A549 (cell line): ENCODE results near the gene CCDC71L. TPM values are rescaled to one million over a fixed set of nuclear protein-coding genes. Genes with fewer than 3 reads are reported as not detected.
"Not testable (repeated sequence)": the region's sequence is repeated elsewhere in the genome, so short reads cannot be mapped to it uniquely, and the experiment has no call there.

Source experiments
- ATAC-seq, 2 experiments: fragments of 200-7000 bp in 1 of 2; fragments of >200 bp in 1 of 2; cut with Nextera tagmentation in 1 of 2; cut with Tn5 transposase in 1 of 2; 3 replicates each; pipeline versions ENCODE4 v1.8.0 to v1.9.1; 2018 to 2020; ENCODE audit warnings: mild to moderate bottlenecking in 1 of 2, moderate library complexity in 1 of 2
- CTCF ChIA-PET: fragments of 300-600 bp; sonication (Branson Sonifier 250); formaldehyde crosslinking; extraction: SDS; loops from one replicate; lab custom pipeline; 2021; ENCODE audit warnings: antibody characterized with exemption, inconsistent platforms; lab: Yijun Ruan, JAX
- POLR2A ChIA-PET: fragments of 350-600 bp; formaldehyde crosslinking; extraction: SDS; loops from one replicate; lab custom pipeline; 2021; ENCODE audit warnings: antibody characterized with exemption, inconsistent platforms; lab: Yijun Ruan, JAX
- DNase-seq, 2 experiments: peaks; one replicate each; pipeline versions ENCODE4 v3.0.0 to v3.0.0-alpha.2; 2011 to 2016; ENCODE audit warnings: low read depth in 1 of 2, low spot score in 1 of 2
- FAIRE-seq: peaks from 2 replicates; lab custom pipeline; 2011; peaks lifted over from hg19 to GRCh38; lab: Jason Lieb, UNC
- H3K27ac ChIP-seq, 2 experiments: fragments of >200 bp; sonication (Bioruptor Twin); formaldehyde crosslinking; 3 replicates each; pipeline ENCODE4 v1.5.1; 2016 to 2017
- H3K4me1 ChIP-seq: fragments of >200 bp; sonication (Bioruptor Twin); formaldehyde crosslinking; 3 replicates; pipeline ENCODE4 v1.6.1; 2016
- H3K4me2 ChIP-seq: fragments of >200 bp; sonication (Bioruptor Twin); formaldehyde crosslinking; 3 replicates; pipeline ENCODE4 v1.6.1; 2016
- H3K4me3 ChIP-seq: fragments of >200 bp; sonication (Bioruptor Twin); formaldehyde crosslinking; 3 replicates; pipeline ENCODE4 v1.5.1; 2016
- H3K9me3 ChIP-seq: fragments of >200 bp; sonication (Bioruptor Twin); formaldehyde crosslinking; 3 replicates; pipeline ENCODE4 v1.6.1; 2016
- CEBPB ChIP-seq, 2 experiments: fragments of >200 bp in 1 of 2; sonication (Bioruptor Twin) in 1 of 2; formaldehyde crosslinking in 1 of 2; IDR thresholded peaks; 2 replicates each; pipeline ENCODE4 v1.6.1; 2012 to 2016
- EHMT2 ChIP-seq: fragments of 200-600 bp; sonication (generic); IDR thresholded peaks from 2 replicates; pipeline ENCODE4 v1.6.1; 2016; ENCODE audit warnings: antibody characterized with exemption, low read depth, mild to moderate bottlenecking, moderate library complexity
- ESRRA ChIP-seq: fragments of 150-350 bp; IDR thresholded peaks from 2 replicates; pipeline ENCODE4 v1.6.1; 2014; ENCODE audit warnings: mild to moderate bottlenecking, low read length, borderline replicate concordance
- FOXS1 ChIP-seq: fragments of 250-450 bp; sonication (Bioruptor Pico); IDR thresholded peaks from 2 replicates; pipeline ENCODE4 v1.5.0; 2020; ENCODE audit warnings: mild to moderate bottlenecking, moderate library complexity
- HOXA7 ChIP-seq: fragments of 250-450 bp; sonication (Bioruptor Pico); IDR thresholded peaks from 2 replicates; pipeline ENCODE4 v1.5.0; 2020; ENCODE audit warnings: mild to moderate bottlenecking, moderate library complexity
- HOXB13 ChIP-seq: fragments of 250-450 bp; sonication (Bioruptor Pico); IDR thresholded peaks from 2 replicates; pipeline ENCODE4 v1.5.0; 2020; ENCODE audit warnings: low read depth, mild to moderate bottlenecking, moderate library complexity
- JUN ChIP-seq, 2 experiments: fragments of >200 bp; sonication (Bioruptor Twin); formaldehyde crosslinking; IDR thresholded peaks; 2 replicates in 1 of 2; 3 replicates in 1 of 2; pipeline ENCODE4 v1.6.1; 2016 to 2017
- PHF8 ChIP-seq: fragments of 200-600 bp; sonication (generic); IDR thresholded peaks from 2 replicates; pipeline ENCODE4 v1.6.1; 2016; ENCODE audit warnings: low read depth, mild to moderate bottlenecking, antibody characterized with exemption, moderate library complexity, borderline replicate concordance
- POLR2A ChIP-seq: IDR thresholded peaks from 2 replicates; pipeline ENCODE4 v1.6.1; 2012; ENCODE audit warnings: mild to moderate bottlenecking, low read length
- SMC3 ChIP-seq: fragments of >200 bp; sonication (Bioruptor Twin); formaldehyde crosslinking; IDR thresholded peaks from 3 replicates; pipeline ENCODE4 v1.6.1; 2018; ENCODE audit warnings: inconsistent platforms
- TP53 ChIP-seq: fragments of 250-450 bp; sonication (Bioruptor Pico); IDR thresholded peaks from 2 replicates; pipeline ENCODE4 v1.5.0; 2021; ENCODE audit warnings: mild to moderate bottlenecking, moderate library complexity
- ZSCAN20 ChIP-seq: fragments of 250-450 bp; sonication (Bioruptor Pico); IDR thresholded peaks from 2 replicates; pipeline ENCODE4 v1.8.0; 2022; ENCODE audit warnings: mild to moderate bottlenecking, moderate library complexity
- WGBS: methylation state at CpG from one replicate; pipeline ENCODE4 v1.1.6; 2017; ENCODE audit errors: missing lambda C conversion rate; 5-methylcytosine and 5-hydroxymethylcytosine counted together
- polyA minus RNA-seq: library from RNA; depleted of rRNA, polyadenylated mRNA; stranded (reverse); fragments of >200 nt; gene quantifications from 2 replicates; pipeline ENCODE4 v1.2.3, GENCODE V29; 2011; rRNA and poly(A)+ RNA removed
- polyA plus RNA-seq, 4 experiments: library from polyadenylated mRNA; depleted of rRNA in 3 of 4; stranded (reverse); fragments of >200 nt; fragmentation: RNase III in 1 of 4; extraction: RNeasy Plus Mini Kit Qiagen cat#74134 plus additional on column Dnase treatment in 1 of 4; gene quantifications; 2 replicates in 3 of 4; 3 replicates in 1 of 4; pipeline ENCODE4 v1.2.3, GENCODE V29; 2011 to 2017
- TF ChIP-seq, protein P1 (sequence below): IDR thresholded peaks from 2 replicates; pipeline ENCODE4 v1.6.1; 2012; ENCODE audit warnings: low read depth, borderline replicate concordance
- TF ChIP-seq, protein P2 (sequence below): fragments of 200-600 bp; sonication (generic); IDR thresholded peaks from 2 replicates; pipeline ENCODE4 v1.6.1; 2016; ENCODE audit warnings: antibody characterized with exemption, mild to moderate bottlenecking, moderate library complexity
- TF ChIP-seq, protein P3 (sequence below): fragments of >200 bp; sonication (Bioruptor Twin); formaldehyde crosslinking; IDR thresholded peaks from 3 replicates; pipeline ENCODE4 v1.6.1; 2016

Gene CCDC71L
- polyA plus RNA-seq (2011; rRNA removed) (9.9 and 11.4 TPM in 2 replicates), polyA plus RNA-seq (2017; fragmentation: RNase III; extraction: RNeasy Plus Mini Kit Qiagen cat#74134 plus additional on column Dnase treatment) (7.3 to 9.3 TPM (median 9.1 TPM) in 3 replicates), polyA minus RNA-seq (3.0 and 5.0 TPM in 2 replicates)
- polyA plus RNA-seq (2012; cell fraction: cytosol; rRNA removed) = 5.8 and 7.8 TPM in 2 replicates
- polyA plus RNA-seq (2012; cell fraction: nucleus; rRNA removed) = 5.2 and 7.0 TPM in 2 replicates

DNA sequence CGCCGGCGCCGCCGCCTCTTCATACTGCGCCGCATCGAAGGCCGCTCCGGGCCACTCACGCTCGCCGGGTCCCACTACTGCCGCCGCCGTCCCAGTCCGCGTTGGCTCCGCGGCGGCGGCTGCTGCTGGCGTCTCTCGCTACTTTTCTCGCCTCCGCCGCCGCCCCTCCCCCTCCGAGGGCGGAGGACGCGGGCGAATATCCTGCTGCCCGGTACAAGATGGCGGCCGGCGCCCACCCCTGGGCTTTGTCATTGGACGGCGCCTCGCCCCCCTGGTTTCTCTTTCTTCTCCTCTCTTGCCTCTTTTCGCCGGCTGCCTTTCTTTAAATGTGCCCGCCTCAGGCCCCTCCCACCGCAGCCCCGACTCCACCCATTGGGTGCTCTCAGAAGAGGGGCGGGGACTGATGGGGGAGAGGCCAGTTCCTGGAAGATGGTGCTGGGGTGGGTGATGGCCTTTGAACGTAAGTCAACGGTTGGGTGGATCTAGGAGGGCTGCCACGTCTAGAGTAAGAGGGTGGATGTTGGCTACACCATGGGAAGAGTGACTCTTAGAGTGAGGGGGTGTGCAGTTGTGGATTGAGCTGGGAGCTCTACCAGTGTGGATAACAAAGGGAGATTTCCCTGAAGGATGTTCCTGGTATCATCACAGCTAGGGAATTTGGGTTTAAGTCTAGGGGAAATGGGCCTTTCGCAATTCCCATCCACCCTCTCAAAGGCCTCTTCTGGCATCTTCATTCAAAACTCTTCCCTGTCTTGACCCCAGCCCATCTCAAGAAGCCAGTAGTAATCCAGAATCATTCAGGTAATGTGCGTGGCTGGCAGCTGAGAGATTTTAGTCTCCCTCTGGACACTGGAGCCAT lies at the start of gene CCDC71L:
CCDC71L (minus strand) TSS at position 297 of the 859 bp plus-strand sequence; CDS start at position 35, 262 bp downstream.
- peak; percentile 51 for FAIRE-seq
- Histone ChIP-seq H3K4me1 (peaks cover 9% of the 10 kb centered on the region; the same call in 2 of the 3 replicates), H3K27ac (peak within 1 kb of the TSS; percentile 90 to 94), H3K4me2 (peak within 1 kb of the TSS; percentile 86), H3K9me3 (no peaks in the 10 kb centered on the region), H3K4me3 (peak within 1 kb of the TSS; percentile 88)
- POLR2A ChIA-PET = interaction anchor here (0.7 to 1.8 kb wide), 4 partner anchors 57 to 507 kb away, joined by 3 to 4 read pairs (median 4); partner anchors contain the start of gene HBP1
- peak; percentile 81 to 91 for ATAC-seq
- TF ChIP-seq TP53 (no peak), FOXS1 (CRISPR knock-in tag) (peak; percentile 30; the same call in 1 of the 2 replicates), SMC3 (no peak), HOXB13 (CRISPR knock-in tag) (no peak), ESRRA (no peak), JUN (IDR thresholded peaks at IDR 0.05) (peak in 1 of 2 experiments; percentile 63; a peak in 4 of 5 replicates), HOXA7 (CRISPR knock-in tag) (no peak), ZSCAN20 (0 out of 2 replicates have a peak, but pooled peaks have one; percentile 48), EHMT2 (peak; percentile 96), POLR2A (peak; percentile 46), CEBPB (IDR thresholded peaks at IDR 0.05) (0 out of 4 replicates have a peak, but pooled peaks of 1 of the 2 experiments have one; percentile 14), PHF8 (peak; percentile 59; the same call in 1 of the 2 replicates)
- TF ChIP-seq, protein P1, sequence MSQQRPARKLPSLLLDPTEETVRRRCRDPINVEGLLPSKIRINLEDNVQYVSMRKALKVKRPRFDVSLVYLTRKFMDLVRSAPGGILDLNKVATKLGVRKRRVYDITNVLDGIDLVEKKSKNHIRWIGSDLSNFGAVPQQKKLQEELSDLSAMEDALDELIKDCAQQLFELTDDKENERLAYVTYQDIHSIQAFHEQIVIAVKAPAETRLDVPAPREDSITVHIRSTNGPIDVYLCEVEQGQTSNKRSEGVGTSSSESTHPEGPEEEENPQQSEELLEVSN = peak; percentile 28; the same call in 1 of the 2 replicates
- TF ChIP-seq, protein P2, sequence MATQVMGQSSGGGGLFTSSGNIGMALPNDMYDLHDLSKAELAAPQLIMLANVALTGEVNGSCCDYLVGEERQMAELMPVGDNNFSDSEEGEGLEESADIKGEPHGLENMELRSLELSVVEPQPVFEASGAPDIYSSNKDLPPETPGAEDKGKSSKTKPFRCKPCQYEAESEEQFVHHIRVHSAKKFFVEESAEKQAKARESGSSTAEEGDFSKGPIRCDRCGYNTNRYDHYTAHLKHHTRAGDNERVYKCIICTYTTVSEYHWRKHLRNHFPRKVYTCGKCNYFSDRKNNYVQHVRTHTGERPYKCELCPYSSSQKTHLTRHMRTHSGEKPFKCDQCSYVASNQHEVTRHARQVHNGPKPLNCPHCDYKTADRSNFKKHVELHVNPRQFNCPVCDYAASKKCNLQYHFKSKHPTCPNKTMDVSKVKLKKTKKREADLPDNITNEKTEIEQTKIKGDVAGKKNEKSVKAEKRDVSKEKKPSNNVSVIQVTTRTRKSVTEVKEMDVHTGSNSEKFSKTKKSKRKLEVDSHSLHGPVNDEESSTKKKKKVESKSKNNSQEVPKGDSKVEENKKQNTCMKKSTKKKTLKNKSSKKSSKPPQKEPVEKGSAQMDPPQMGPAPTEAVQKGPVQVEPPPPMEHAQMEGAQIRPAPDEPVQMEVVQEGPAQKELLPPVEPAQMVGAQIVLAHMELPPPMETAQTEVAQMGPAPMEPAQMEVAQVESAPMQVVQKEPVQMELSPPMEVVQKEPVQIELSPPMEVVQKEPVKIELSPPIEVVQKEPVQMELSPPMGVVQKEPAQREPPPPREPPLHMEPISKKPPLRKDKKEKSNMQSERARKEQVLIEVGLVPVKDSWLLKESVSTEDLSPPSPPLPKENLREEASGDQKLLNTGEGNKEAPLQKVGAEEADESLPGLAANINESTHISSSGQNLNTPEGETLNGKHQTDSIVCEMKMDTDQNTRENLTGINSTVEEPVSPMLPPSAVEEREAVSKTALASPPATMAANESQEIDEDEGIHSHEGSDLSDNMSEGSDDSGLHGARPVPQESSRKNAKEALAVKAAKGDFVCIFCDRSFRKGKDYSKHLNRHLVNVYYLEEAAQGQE = no peak
- TF ChIP-seq, protein P3, sequence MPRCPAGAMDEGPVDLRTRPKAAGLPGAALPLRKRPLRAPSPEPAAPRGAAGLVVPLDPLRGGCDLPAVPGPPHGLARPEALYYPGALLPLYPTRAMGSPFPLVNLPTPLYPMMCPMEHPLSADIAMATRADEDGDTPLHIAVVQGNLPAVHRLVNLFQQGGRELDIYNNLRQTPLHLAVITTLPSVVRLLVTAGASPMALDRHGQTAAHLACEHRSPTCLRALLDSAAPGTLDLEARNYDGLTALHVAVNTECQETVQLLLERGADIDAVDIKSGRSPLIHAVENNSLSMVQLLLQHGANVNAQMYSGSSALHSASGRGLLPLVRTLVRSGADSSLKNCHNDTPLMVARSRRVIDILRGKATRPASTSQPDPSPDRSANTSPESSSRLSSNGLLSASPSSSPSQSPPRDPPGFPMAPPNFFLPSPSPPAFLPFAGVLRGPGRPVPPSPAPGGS = 0 out of 3 replicates have a peak, but pooled peaks have one; percentile 54
- 4% methylated on average over 45 of the region's 51 CpGs for WGBS
- DNase-seq = peak; percentile 89 to 93
- CTCF ChIA-PET = interaction anchor here (0.7 to 7.3 kb wide), 36 partner anchors 10 to 534 kb away, joined by 3 to 60 read pairs (median 6); no protein-coding TSS in a partner anchor

DNA sequence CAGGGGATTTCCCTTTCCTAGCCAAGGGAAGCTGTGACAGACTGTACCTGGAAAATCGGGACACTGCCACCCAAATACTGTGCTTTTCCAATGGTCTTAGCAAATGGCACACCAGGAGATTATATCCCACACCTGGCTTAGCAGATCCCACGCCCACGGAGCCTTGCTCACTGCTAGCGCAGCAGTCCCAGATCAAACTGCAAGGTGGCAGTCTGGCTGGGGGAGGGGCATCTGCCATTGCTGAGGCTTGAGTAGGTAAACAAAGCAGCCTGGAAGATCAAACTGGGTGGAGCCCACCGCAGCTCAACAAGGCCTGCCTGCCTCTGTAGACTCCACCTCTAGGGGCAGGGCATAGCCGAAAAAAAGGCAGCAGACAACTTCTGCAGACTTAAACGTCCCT lies 48.6 kb upstream of the CCDC71L start:
- ATAC-seq, DNase-seq, H3K4me1 ChIP-seq, POLR2A ChIA-PET, H3K4me2 ChIP-seq, H3K27ac ChIP-seq, FAIRE-seq, H3K4me3 ChIP-seq: not testable (repeated sequence)
- 0 out of 3 replicates have a peak, but pooled peaks cover 13% of the 10 kb centered on the region for H3K9me3 ChIP-seq
- CTCF ChIA-PET = interaction anchor here (0.9 to 1.4 kb wide), 3 partner anchors 13 to 26 kb away, joined by 3 read pairs; no protein-coding TSS in a partner anchor
- WGBS = 2% methylated on average over 5 of the region's 7 CpGs
